Measurements from ENCODE around the gene ZNF532.

ZNF532 gene

DNA sequence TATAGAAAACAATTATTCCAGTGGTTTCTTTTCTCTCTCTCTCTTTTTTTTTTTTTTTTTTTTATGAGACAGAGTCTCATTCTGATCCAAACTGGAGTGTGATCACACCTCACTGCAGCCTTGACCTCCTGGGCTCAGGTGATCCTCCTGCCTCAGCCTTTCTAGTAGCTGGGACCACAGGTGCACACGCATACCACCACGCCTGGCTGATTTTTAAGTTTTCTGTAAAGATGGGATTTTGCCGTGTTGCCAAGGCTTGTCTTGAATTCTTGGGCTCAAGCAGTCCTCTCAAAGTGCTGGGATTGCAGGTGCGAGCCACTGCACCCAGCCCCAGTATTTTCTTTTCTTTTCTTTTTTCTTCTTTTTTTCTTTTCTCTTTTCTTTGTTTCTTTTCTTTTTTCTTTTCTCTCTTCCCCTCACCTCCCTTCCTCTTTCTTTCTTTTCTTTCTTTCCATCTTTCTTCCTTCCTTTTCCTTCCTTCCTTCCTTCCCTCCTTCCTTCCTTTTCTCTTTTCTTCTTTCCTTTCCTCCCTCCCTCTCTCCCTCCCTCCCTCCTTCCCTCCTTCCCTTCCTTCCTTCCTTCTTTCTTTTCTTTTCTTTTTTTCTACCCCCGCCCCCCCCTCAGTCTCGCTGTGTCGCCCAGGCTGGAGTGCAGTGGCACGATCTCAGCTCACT is 76.9 kb downstream of the ZNF532 start:
- no peak for DNase-seq (ENCODE audit: low spot score)
- H3K27ac ChIP-seq, result no peak overlapping the region
- TF ChIP-seq, protein P1, sequence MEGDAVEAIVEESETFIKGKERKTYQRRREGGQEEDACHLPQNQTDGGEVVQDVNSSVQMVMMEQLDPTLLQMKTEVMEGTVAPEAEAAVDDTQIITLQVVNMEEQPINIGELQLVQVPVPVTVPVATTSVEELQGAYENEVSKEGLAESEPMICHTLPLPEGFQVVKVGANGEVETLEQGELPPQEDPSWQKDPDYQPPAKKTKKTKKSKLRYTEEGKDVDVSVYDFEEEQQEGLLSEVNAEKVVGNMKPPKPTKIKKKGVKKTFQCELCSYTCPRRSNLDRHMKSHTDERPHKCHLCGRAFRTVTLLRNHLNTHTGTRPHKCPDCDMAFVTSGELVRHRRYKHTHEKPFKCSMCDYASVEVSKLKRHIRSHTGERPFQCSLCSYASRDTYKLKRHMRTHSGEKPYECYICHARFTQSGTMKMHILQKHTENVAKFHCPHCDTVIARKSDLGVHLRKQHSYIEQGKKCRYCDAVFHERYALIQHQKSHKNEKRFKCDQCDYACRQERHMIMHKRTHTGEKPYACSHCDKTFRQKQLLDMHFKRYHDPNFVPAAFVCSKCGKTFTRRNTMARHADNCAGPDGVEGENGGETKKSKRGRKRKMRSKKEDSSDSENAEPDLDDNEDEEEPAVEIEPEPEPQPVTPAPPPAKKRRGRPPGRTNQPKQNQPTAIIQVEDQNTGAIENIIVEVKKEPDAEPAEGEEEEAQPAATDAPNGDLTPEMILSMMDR (IDR thresholded peaks at IDR 0.05), result no peak
- H3K4me3 ChIP-seq, result no peak overlapping the region

DNA sequence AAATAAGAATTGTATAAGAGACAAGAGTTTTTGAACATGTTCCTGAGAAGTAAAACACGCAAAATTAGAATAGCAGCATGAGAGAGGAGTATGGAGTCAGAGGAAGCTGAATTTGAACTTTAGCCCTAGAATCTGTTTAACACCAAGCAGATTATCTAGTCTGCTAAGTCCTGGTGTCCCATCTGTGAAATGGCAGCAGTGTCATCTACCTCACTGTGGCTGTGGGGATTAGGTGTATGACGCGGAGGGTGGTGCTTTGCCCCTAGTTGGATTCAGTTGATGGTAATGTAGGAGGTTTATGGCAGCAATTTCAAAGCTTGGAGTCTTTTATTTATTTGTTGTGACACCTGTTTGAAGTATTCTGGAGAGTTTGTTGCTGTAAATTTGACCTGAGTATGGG is 79.2 kb downstream of the ZNF532 start:
- TF ChIP-seq, protein P1 (IDR thresholded peaks at IDR 0.05), result no peak
- H3K4me3 ChIP-seq, result no peak overlapping the region
- H3K27ac ChIP-seq, result no peak overlapping the region
- no peak for DNase-seq (ENCODE audit: low spot score)

DNA sequence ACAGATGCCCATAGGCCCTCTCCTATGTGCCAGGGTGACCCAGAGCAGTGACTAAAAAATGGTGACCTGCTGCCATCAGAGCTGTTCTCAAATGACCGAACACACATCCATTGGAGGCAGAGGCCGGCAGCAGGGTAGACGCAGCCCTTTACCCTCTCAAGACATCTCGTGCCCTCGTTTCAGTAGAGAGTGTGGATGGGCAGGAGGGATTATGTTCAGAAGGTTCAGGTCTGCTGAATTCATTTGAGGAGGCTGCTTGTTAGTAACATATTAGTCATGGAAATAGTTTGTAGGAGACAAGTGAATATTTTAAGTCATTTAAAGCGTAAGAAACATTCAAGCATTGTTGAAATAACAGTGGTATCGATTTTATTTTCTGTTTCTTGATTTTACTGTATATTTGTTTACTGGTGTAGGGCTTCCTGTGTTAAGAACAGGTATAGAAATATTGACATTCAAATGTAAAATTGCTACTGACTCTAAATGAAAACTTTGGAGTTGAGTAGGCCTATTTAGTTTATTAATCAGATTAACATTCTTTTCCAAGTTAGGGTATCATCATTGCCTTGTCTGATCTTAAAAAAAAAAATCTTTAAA is 82.6 kb downstream of the ZNF532 start:
- TF ChIP-seq, protein P1 (IDR thresholded peaks at IDR 0.05), result no peak
- Histone ChIP-seq H3K27ac (no peak overlapping the region), H3K4me3 (no peak overlapping the region)
- no peak for DNase-seq (ENCODE audit: low spot score)

DNA sequence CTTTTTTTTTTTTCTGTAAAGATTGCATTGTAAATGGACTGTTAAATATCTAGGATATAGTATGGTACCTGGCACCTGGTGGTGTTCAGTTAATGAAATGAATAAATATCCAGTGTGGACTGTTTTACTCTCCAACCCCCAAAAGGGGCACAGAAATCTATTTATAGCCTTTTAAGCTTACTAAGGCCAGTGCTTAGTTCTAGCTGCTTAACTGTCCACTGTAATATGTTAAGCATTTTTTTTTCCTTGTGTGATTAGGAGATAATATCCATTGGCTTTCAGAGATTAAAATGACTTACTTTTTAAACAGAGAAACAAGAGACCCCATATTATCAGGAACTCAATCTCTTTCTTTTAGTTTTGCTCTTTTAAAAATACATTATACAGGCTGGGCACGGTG is 84.4 kb downstream of the ZNF532 start:
- TF ChIP-seq, protein P1 (IDR thresholded peaks at IDR 0.05), result no peak
- no peak overlapping the region for H3K4me3 ChIP-seq
- no peak for DNase-seq (ENCODE audit: low spot score)
- no peak overlapping the region for H3K27ac ChIP-seq

DNA sequence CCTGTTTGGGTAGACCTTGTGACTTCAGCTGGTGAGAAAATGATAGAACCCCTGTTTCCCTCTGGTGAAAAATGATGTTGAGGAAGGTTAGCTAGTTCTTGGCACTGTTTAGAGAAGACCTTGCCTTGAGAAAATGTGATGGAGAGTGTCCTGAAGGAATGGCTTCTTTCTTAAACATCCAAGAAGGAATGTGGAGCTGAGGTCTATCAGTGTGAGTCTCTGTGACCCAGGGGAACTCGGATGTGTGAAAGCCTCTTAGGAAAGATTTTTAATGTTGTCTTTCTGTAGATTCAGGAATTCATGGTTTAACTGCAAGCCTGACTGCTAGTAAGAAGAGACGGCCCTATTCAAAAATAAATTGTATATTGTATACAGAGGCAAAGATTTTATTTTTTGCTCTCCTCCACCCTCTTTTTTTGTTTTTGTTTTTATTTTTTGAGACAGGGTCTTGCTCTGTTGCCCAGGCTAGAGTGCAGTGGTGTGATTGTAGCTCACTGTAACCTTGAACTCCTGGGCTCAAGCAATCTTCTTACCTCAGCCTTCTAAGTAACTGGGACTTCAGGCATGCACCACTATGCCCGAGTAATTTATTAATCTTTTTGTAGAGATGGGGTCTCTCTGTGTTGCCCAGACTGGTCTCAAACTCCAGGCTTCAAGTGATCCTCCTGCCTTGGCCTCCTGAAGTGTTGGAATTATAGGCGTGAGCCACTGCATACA is 87.5 kb downstream of the ZNF532 start:
- no peak for DNase-seq (ENCODE audit: low spot score)
- Histone ChIP-seq H3K4me3 (no peak overlapping the region), H3K27ac (no peak overlapping the region)
- TF ChIP-seq, protein P1 (IDR thresholded peaks at IDR 0.05), result no peak

DNA sequence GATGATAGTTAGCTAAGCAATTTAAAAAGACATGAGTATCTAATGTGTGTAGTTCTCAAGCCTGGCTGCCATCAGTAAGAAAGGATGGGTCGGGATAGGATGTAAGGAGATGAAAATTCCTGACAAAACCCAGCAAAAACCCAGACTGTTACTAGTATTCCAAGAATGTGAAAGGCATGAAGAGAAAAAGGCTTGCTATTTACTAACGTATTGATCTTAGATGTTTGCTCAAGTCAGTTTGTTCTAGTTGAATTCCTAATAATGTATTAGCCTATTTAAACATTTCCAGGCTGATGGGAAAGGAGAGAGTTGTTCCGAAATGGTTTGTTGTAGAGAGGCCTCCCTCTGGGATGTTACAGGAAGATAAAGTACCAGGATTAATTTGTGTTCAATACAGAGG is 88.2 kb downstream of the ZNF532 start:
- H3K4me3 ChIP-seq, result no peak overlapping the region
- TF ChIP-seq, protein P1 (IDR thresholded peaks at IDR 0.05), result no peak
- no peak overlapping the region for H3K27ac ChIP-seq
- DNase-seq (ENCODE audit: low spot score), result no peak

Measured in coronary artery (tissue), 2 donors.